Mesangial cell (primary cell): ENCODE results near the gene OLFM2. TPM values are rescaled to one million over a fixed set of nuclear protein-coding genes. Genes with fewer than 3 reads are reported as not detected.

ENCODE experiments used
- total RNA-seq: library from RNA; depleted of rRNA; stranded (reverse); fragments of >200 nt; gene quantifications from 2 replicates; pipeline ENCODE4 v1.2.3, GENCODE V29; 2015

OLFM2 gene
- total RNA-seq = 0.65 and 1.5 TPM in 2 replicates

DNA sequence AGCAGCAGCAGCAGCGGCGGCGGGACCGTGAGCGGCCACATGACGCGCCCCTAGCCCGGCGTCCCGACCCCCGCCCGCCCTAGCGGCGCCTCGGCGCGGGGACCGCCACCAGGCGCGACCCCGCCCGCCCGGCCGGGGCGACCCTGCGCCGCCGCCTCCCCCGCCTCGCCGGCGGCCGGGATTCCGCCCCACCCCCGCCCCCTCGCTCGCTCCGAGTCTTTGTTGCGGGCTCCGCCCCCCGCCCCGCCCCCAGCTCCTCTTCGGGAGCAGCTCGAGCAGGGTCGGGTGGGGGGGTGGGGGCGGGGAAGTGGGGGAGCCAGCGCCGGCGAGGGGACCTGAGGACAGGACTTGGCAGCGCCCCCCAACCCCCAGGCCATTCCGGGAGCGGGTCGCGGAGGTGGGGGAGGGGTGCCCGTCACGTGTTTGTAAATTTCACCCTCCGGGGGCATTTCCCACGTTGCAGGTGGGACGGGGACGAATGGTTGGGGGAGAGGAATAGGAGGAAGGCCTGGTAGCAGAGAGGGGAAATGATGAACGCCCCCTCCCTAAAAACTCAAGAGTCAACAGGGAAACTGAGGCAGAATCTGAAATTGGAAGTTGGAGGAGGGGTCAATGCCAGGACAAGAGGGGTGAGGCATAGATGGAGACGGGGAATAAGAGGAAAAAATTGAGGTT lies at the start of gene OLFM2:
Gene OLFM2, minus strand, starts transcription at position 190 of the 675 bp plus-strand sequence. Its CDS starts 149 bp downstream, at position 41.

DNA sequence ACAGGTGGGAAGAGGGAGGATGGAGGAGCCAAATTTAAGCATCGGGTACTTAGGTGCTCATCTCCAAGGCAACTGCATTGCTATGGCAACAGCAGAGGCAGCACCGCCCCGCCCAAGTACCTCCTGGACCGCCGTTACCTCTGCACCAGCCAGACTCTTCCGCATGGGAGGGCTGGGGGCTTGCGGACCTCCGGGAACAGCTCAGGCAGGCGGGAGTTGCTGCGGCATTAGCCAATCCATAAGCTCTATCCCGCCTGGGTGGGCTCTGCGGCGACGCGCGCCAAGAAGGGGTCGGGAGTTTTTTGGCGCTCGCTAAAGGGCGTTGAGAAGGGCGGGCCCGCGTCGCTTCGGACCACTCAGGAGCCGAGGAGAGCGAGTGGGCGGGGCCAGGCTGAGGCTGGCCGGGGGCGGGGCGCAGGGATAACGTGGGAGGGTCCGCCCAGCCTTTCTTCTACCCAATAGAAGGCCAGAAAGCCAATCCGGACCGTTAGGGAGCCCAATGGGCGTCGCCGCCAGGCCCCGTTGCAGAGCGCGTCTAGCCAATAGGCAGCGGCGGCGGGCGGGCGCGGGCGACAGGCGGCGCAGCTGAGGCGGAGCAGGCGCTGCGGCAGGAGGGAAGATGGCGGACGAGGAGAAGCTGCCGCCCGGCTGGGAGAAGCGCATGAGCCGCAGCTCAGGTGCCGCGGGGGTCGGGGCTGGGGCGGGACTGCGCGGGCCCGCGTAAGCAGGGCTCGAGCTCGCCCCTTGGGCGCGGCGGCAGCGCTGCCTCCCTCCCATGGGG lies 101.4 kb downstream of the OLFM2 start, which contains the start of gene PIN1:
Gene PIN1, plus strand, starts transcription at position 593 of the 781 bp plus-strand sequence. Its CDS starts 27 bp downstream, at position 620.

DNA sequence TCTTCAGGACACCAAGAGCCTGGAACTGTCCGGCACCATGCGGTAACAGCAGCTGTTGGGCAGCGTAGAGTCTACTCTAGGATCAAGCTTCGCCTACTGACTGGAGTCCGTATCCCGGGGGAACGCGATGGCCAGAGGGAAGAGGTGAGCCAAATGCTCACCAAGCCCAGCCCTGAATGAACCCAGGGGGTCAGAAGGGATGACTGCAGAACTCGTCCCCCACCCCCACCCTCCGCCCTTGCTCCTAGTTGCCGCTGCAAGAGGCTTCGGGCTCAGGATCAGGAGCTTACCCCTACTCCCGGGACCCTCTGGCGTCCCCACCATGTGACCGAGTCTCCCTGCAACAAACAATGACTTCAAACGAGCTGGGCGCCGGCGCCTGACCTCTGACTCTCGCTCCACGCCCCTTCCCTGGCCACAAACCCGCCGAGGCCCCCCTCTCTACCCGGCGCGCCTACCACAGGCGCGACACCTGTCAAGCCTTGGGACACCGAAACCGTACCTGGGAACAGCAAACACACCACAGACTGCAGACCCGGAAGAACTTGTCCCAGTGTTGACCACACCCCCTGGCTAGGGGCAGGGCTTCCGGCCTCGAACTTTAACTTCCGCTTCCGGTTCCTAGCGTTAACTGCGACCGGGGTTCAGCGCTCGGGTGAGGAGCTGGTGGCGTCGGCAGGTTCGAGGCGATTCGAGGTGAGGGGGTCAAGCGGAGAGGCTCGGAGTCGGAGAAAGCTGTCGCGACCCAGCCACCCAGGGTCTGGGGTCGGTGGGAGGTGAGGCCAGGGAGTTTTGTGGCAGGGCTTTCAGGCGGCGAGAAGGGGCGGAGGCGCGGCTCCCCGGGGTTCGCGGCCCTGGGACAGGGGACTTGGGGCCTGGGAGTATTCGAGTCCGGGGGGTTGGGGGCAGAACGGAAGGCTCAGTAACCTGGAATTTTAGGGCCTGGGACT lies 108.8 kb downstream of the OLFM2 start, which contains the start of gene UBL5:
Gene UBL5, plus strand, starts transcription at position 630 of the 950 bp plus-strand sequence. CDS start 420 bp downstream, outside the sequence.

DNA sequence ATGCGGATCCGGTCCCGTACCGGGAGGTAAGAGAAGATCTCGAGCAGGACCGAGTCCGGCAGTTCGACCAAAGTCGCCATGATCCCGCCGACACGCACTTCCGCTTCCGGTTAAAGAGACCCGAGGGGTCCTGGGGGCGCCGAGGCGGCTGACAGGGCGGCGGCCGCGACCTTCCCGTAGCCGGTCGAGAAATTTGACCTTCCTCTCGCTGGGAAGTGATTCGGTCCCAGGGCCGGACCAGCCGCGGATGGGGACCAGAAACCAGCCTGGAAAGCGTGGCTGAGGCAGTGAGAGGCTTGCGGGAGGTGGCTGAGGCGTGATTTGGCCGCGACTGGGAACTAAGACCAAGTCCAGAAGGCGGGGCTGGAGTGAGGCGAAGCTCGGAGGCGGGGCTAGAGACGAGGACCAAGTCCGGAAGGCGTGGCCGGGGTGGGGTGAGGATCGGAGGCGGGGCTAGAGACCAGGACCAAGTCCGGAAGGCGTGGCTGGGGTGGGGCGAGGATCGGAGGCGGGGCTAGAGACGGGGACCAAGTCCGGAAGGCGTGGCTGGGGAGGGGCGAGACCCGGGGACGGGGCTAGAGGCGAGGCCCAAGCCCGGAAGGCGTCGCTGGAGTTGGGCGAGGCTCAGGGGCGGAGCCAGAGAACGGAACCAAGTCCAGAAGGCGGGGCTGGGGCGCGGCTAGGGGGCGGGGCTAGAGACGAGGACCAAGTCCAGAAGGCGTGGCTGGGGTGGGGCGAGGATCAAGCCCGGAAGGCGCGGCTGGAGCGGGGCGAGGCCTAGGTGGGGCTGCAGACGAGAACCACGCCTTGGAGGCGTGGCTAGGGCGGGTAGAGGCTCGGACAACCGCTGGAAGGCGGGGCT lies 117.3 kb downstream of the OLFM2 start, which contains the start of gene FBXL12:
Gene FBXL12, minus strand, starts transcription at position 346 of the 862 bp plus-strand sequence. Its CDS starts 266 bp downstream, at position 80.

Other genes with a start within 250 kb of the OLFM2 start
- gene ZNF846, start 167.8 kb downstream of the OLFM2 start, total RNA-seq = 2.9 and 6.7 TPM in 2 replicates
- gene FBXL12, start 117.4 kb downstream of the OLFM2 start, total RNA-seq = 24.3 and 36.4 TPM in 2 replicates
- 343 and 569 TPM in 2 replicates for gene UBL5, start 108.6 kb downstream of the OLFM2 start, total RNA-seq
- 115 and 182 TPM in 2 replicates for gene PIN1, start 101.2 kb downstream of the OLFM2 start, total RNA-seq
- 0.25 and 0.98 TPM in 2 replicates for gene COL5A3, start 74.0 kb upstream of the OLFM2 start, total RNA-seq
- gene RDH8, start 77.0 kb upstream of the OLFM2 start, total RNA-seq = not detected in 2 replicates
- gene SHFL, start 149.8 kb upstream of the OLFM2 start, total RNA-seq = 7.5 and 21.2 TPM in 2 replicates
- 0.89 TPM in 1 of 2 replicates, not detected in the other for gene ANGPTL6, start 166.2 kb upstream of the OLFM2 start, total RNA-seq
- gene PPAN, start 169.8 kb upstream of the OLFM2 start, total RNA-seq = 25.9 and 43.5 TPM in 2 replicates
- gene P2RY11, start 175.2 kb upstream of the OLFM2 start, total RNA-seq = 2.1 and 5.1 TPM in 2 replicates
- gene EIF3G, start 183.4 kb upstream of the OLFM2 start, total RNA-seq = 245 and 306 TPM in 2 replicates